Prostate gland (tissue), 2 donors: ENCODE measurements around the gene FGF8. TPM values are rescaled to one million over a fixed set of nuclear protein-coding genes. Genes with fewer than 3 reads are reported as not detected.

Source experiments
- DNase-seq: peaks from one replicate; pipeline ENCODE4 v3.0.0-alpha.2; 2019; ENCODE audit warnings: low spot score
- H3K27ac ChIP-seq, 2 donors: fragments of 200-600 bp; sonication (generic); 2 replicates each; pipeline ENCODE4 v1.5.1; 2017 to 2019
- H3K27me3 ChIP-seq: fragments of 200-600 bp; sonication (generic); replicated peaks from 2 replicates; pipeline ENCODE4 v1.5.1; 2019; ENCODE audit not compliant: insufficient read depth
- H3K36me3 ChIP-seq, 2 donors: fragments of 200-600 bp; sonication (generic); 1 replicate in 1 of 2; 2 replicates in 1 of 2; pipeline versions ENCODE4 v1.5.1 to v1.8.1; 2017 to 2019
- H3K4me1 ChIP-seq: fragments of 200-600 bp; sonication (generic); replicated peaks from 2 replicates; pipeline ENCODE4 v1.5.1; 2019
- H3K4me3 ChIP-seq, 2 donors: fragments of 200-600 bp; sonication (generic); 2 replicates each; pipeline ENCODE4 v1.5.1; 2017 to 2019
- H3K9me3 ChIP-seq: fragments of 200-600 bp; sonication (generic); 2 replicates; pipeline ENCODE4 v1.5.1; 2017
- CTCF ChIP-seq, 4 experiments: fragments of 200-600 bp in 2 of 4; fragments of 450-650 bp in 2 of 4; sonication (generic) in 2 of 4; IDR thresholded peaks; 1 replicate in 3 of 4; 2 replicates in 1 of 4; pipeline ENCODE4 v1.5.1; 2016 to 2019; ENCODE audit warnings: antibody characterized with exemption in 4 of 4, mild to moderate bottlenecking in 2 of 4, moderate library complexity in 2 of 4
- POLR2A ChIP-seq: fragments of 450-650 bp; IDR thresholded peaks from one replicate; pipeline ENCODE4 v1.6.1; 2016; ENCODE audit warnings: antibody characterized with exemption, mild to moderate bottlenecking
- POLR2AphosphoS5 ChIP-seq: sonication (generic); formaldehyde crosslinking; IDR thresholded peaks from one replicate; pipeline ENCODE4 v1.6.1; 2017; ENCODE audit warnings: antibody characterized with exemption
- WGBS: methylation state at CpG from one replicate; pipeline ENCODE4 v1.1.5; 2018; 5-methylcytosine and 5-hydroxymethylcytosine counted together
- intact Hi-C: fragments of 100-400 bp; cut with DNase I; formaldehyde crosslinking; loops from one replicate; pipeline ENCODE4 v1.14.2; 2022
- total RNA-seq, 2 donors: library from RNA; depleted of rRNA; stranded (reverse); fragments of >200 nt; gene quantifications; one replicate each; pipeline ENCODE4 v1.1.0, GENCODE V29; 2016

FGF8 gene
- total RNA-seq, 2 donors from 2014 or later: 1.2 TPM; not detected in 1

DNA sequence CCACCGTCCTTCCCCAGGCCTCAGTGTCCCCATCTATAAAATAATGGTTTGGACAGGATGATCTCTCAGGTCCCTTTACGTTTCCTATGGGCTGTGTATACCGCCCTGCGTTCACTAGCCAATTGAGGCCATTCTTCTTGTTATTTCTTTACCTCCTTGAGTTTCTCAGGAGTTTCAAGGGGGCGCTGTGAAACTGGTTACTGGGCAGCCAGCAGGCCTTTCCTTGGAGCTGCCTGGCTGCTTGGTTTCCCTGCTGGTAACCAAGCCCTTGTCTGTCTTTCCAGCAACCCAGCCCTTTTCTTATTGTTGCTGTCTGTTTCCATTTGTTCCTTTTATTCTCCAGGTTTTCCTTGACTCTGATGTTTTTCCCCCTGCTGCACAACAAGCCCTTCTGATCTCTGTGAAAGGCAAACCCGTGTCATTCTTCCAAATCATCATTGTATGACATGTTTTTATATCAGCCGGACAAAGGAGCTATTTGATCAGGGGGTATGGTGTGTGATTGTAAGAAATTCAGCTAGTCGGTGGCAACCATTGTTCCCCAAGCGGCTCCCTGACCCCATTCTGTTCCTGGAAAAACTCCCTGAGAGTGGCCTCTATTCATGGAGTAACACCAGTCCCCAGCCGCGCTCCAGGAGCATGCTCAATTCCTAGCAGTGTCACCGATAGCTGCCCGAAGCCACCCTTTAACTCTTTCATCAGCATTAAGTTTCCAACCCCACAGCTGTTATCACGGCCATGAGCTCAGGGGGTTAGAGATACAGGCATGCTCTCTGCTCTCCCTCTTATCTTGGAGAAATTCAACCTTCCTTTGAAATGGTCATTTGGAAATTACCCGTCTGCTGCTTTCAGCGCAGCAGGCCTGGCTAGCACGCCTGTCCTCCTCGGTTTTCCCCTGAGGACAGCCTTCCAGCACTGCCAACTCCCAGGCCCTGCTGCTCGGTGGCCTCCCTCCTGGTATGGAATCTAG lies 26.6 kb downstream of the FGF8 start:
- 71% methylated on average over 19 of the region's 19 CpGs for WGBS
- H3K27ac ChIP-seq: no peak overlapping the region
- no peak for DNase-seq
- H3K9me3 ChIP-seq: no peaks in the 10 kb centered on the region
- intact Hi-C loops: no loop called here
- no peaks in the 10 kb centered on the region for H3K27me3 ChIP-seq
- no peaks in the 10 kb centered on the region for H3K36me3 ChIP-seq
- no peak overlapping the region for H3K4me3 ChIP-seq
- no peak for TF ChIP-seq CTCF (IDR thresholded peaks at IDR 0.05)
- TF ChIP-seq POLR2A: no peak
- no peak for TF ChIP-seq POLR2AphosphoS5
- H3K4me1 ChIP-seq: no peaks in the 10 kb centered on the region

- intact Hi-C loops: no loop called here
These were observed 27.4 kb downstream of the FGF8 start for GRCh38 chr10:101748496-101748895.

DNA sequence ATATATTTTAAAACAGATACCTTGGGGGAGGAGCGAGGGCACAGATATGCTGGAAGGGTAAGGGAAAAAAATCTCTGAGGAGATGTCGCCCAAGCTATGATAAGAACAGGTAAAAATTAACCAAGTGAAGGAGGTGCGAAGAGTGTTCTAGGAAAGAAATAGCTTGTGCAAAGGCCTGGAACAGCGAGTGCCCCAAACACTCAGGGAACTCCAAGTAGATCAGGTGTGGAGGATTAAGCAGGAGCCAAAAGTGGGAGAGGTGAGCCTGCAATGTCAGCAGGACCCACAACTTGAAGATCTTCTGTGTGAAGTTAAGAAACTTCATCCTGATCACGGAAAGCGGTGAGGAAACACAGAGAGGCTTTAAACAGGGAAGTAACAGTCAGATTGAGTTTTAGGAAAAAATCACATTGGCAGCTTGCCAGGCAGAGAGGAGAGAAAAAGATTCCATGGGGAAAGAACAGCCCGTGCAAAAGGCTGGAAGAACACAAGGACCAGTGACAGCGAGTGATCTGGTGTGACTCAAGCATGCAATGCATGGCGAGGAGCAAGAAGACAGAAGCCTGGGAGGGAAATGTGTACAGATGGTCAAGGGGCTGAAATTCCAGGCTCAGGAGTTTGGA lies 30.7 kb downstream of the FGF8 start:
- no peak for TF ChIP-seq POLR2AphosphoS5
- TF ChIP-seq CTCF (IDR thresholded peaks at IDR 0.05): no peak
- TF ChIP-seq POLR2A: no peak
- Histone ChIP-seq H3K4me3 (no peak overlapping the region), H3K9me3 (no peaks in the 10 kb centered on the region), H3K27me3 (no peaks in the 10 kb centered on the region), H3K36me3 (no peaks in the 10 kb centered on the region), H3K27ac (no peak overlapping the region), H3K4me1 (no peaks in the 10 kb centered on the region)
- 65% methylated on average over 9 of the region's 9 CpGs for WGBS
- no peak for DNase-seq
- intact Hi-C loops: no loop called here

More at GRCh38 chr10:101748496-101748895, 27.4 kb downstream of the FGF8 start:
- Histone ChIP-seq H3K4me3 (no peak overlapping the region), H3K27me3 (no peaks in the 10 kb centered on the region), H3K36me3 (no peaks in the 10 kb centered on the region), H3K9me3 (no peaks in the 10 kb centered on the region), H3K27ac (no peak overlapping the region), H3K4me1 (no peaks in the 10 kb centered on the region)
- no peak for DNase-seq
- 72% methylated on average over 3 of the region's 3 CpGs for WGBS
- no peak for TF ChIP-seq POLR2AphosphoS5
- no peak for TF ChIP-seq POLR2A
- no peak for TF ChIP-seq CTCF (IDR thresholded peaks at IDR 0.05)

DNA sequence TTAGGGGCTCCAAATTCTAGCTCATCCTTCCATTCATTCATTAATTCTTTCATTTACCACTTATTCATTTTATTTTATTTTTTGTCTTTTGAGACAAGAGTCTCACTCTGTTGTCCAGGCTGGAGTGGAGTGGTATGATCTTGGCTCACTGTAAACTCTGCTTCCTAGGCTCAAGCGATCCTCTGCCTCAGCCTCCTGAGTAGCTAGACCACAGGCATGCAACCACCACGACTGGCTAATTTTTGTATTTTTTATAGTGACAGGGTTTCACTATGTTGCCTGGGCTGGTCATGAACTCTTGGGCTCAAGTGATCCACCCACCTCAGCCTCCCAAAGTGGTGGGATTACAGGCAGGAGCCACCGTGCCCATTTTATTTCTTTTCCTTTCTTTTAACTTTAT lies 31.6 kb downstream of the FGF8 start:
- no peak for TF ChIP-seq CTCF (IDR thresholded peaks at IDR 0.05)
- no peak for TF ChIP-seq POLR2A
- no peak for TF ChIP-seq POLR2AphosphoS5
- intact Hi-C loops: no loop called here
- Histone ChIP-seq H3K9me3 (no peaks in the 10 kb centered on the region), H3K36me3 (no peaks in the 10 kb centered on the region), H3K27me3 (no peaks in the 10 kb centered on the region), H3K4me1 (no peaks in the 10 kb centered on the region), H3K4me3 (no peak overlapping the region), H3K27ac (no peak overlapping the region)
- DNase-seq: no peak
- 82% methylated on average over 3 of the region's 3 CpGs for WGBS
